ENCODE measurements around the gene SGMS1.

SGMS1 gene

GRCh38 chr10:50582046-50582445, 41.7 kb downstream of the SGMS1 start:
- no peak for DNase-seq (ENCODE audit: extremely low read depth, low read depth)
- no peak overlapping the region for H3K4me3 ChIP-seq (replicated peaks; ENCODE audit: low read depth, low read length)
- TF ChIP-seq CTCF (IDR thresholded peaks at IDR 0.05; ENCODE audit: low read depth, low read length, missing control alignments): no peak

- no peak for DNase-seq (ENCODE audit: extremely low read depth, low read depth)
- TF ChIP-seq CTCF (IDR thresholded peaks at IDR 0.05; ENCODE audit: low read depth, low read length, missing control alignments): no peak
- H3K4me3 ChIP-seq (replicated peaks; ENCODE audit: low read depth, low read length): no peak overlapping the region
Measured at GRCh38 chr10:50580262-50580891, 43.4 kb downstream of the SGMS1 start.

GRCh38 chr10:50579491-50580261, 44.1 kb downstream of the SGMS1 start:
- DNase-seq (ENCODE audit: extremely low read depth, low read depth): no peak
- TF ChIP-seq CTCF (IDR thresholded peaks at IDR 0.05; ENCODE audit: low read depth, low read length, missing control alignments): no peak
- no peak overlapping the region for H3K4me3 ChIP-seq (replicated peaks; ENCODE audit: low read depth, low read length)

- H3K4me3 ChIP-seq (replicated peaks; ENCODE audit: low read depth, low read length): no peak overlapping the region
- no peak for TF ChIP-seq CTCF (IDR thresholded peaks at IDR 0.05; ENCODE audit: low read depth, low read length, missing control alignments)
- no peak for DNase-seq (ENCODE audit: extremely low read depth, low read depth)
Measured at GRCh38 chr10:50578949-50579348, 44.8 kb downstream of the SGMS1 start.

GRCh38 chr10:50577681-50578350, 45.9 kb downstream of the SGMS1 start:
- DNase-seq (ENCODE audit: extremely low read depth, low read depth): no peak
- no peak for TF ChIP-seq CTCF (IDR thresholded peaks at IDR 0.05; ENCODE audit: low read depth, low read length, missing control alignments)
- H3K4me3 ChIP-seq (replicated peaks; ENCODE audit: low read depth, low read length): no peak overlapping the region

GRCh38 chr10:50577010-50577409, 46.7 kb downstream of the SGMS1 start:
- TF ChIP-seq CTCF (IDR thresholded peaks at IDR 0.05; ENCODE audit: low read depth, low read length, missing control alignments): no peak
- DNase-seq (ENCODE audit: extremely low read depth, low read depth): no peak
- H3K4me3 ChIP-seq (replicated peaks; ENCODE audit: low read depth, low read length): no peak overlapping the region

Data from HFF-Myc (cell line).